Adrenal gland (tissue), 5 donors: ENCODE data around the gene VWA5B2.

Source experiments
- POLR2A ChIP-seq, 2 donors: fragments of 450-650 bp; IDR thresholded peaks; one replicate each; pipeline ENCODE4 v1.6.1; 2017; ENCODE audit warnings: antibody characterized with exemption in 2 of 2, mild to moderate bottlenecking in 2 of 2, moderate library complexity in 1 of 2
- TF ChIP-seq, protein P1 (sequence below), 6 experiments: fragments of 450-650 bp in 4 of 6; fragments of 200-600 bp in 2 of 6; sonication (generic) in 1 of 6; IDR thresholded peaks; 1 replicate in 5 of 6; 2 replicates in 1 of 6; pipeline versions ENCODE4 v1.5.1 to v1.8.0; 2016 to 2021; ENCODE audit warnings: antibody characterized with exemption in 6 of 6, mild to moderate bottlenecking in 2 of 6, moderate library complexity in 1 of 6
- donor health status: DM: no; HTN: no; CAD: no.

DNA sequence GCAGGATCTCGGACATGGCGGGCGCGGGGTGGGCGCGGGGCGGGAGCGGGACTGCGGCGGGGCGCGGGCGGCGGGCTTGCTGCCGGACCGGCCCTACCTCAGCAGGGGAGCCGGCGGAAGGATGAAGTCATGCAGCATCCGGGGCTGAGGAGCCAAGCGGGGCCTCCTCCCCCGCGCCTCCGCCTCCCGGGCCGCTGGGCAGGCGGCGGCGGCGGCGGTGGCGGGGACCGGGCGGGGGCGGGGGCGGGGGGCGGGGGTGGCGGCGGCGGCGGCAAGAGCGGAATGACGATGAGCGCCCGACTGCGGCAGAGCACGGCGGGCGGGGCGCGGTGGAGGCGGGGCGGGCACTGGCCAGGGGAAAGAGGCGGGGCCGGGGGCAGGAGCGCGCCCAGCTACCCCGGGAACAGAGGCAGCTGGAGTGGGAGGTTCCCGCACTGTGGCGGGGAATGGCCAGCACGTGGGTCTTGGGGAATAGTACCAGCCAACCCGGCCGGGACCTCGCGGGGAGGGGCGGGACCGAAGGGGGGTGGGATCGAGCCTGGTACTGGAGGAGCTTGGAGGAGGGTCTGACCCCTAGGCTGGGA lies 32.0 kb downstream of the VWA5B2 start, which contains the start of gene CAMK2N2:
- TF ChIP-seq, protein P1, sequence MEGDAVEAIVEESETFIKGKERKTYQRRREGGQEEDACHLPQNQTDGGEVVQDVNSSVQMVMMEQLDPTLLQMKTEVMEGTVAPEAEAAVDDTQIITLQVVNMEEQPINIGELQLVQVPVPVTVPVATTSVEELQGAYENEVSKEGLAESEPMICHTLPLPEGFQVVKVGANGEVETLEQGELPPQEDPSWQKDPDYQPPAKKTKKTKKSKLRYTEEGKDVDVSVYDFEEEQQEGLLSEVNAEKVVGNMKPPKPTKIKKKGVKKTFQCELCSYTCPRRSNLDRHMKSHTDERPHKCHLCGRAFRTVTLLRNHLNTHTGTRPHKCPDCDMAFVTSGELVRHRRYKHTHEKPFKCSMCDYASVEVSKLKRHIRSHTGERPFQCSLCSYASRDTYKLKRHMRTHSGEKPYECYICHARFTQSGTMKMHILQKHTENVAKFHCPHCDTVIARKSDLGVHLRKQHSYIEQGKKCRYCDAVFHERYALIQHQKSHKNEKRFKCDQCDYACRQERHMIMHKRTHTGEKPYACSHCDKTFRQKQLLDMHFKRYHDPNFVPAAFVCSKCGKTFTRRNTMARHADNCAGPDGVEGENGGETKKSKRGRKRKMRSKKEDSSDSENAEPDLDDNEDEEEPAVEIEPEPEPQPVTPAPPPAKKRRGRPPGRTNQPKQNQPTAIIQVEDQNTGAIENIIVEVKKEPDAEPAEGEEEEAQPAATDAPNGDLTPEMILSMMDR (IDR thresholded peaks at IDR 0.05) = no peak
- TF ChIP-seq POLR2A (IDR thresholded peaks at IDR 0.05) = no peak
